GM21390 (cell line): ENCODE data around the gene FER1L5.

Source experiments
- ATAC-seq: cut with Tn5 transposase; IDR thresholded peaks from one replicate; pipeline ENCODE4 v1.9.1; 2021; ENCODE audit not compliant: unreplicated experiment

The FER1L5 gene

DNA sequence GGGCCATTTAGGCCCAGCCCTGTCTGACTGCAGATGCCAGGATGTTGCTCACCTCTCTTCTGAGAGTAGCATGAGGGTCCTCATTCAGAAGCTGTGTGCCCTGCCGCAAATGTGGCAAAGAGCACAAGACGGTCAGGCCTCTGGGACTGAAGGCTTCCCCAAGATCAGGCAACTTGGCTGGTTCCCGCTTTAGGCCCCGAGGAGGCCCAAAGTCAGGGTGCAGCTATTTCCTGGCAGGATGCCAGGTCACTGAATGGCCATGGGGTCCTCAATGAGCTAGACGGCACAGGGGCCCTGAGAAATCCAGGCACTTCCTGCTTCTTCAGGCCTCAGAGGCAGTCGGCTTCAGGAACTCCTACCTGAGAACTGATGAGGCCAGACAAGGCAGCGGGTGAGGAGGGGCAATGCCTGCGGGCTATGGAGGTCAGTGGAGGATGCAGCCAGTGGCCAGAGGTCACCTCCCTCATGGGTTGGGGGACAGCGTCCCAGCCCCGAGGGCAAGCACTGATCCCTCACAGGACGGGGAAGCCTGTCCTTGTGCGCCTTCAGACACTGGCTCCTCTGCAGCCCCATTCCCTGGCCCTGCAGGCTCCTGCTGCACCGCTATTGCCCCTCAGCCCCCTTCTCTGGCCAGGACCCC, 52.4 kb downstream of the FER1L5 start:
- ATAC-seq = no peak

- no peak for ATAC-seq
Measured at GRCh38 chr2:96695602-96696001, 53.0 kb downstream of the FER1L5 start.

GRCh38 chr2:96697476-96697875, 54.9 kb downstream of the FER1L5 start:
- no peak for ATAC-seq

GRCh38 chr2:96698221-96698861, 55.8 kb downstream of the FER1L5 start:
- ATAC-seq = no peak

DNA sequence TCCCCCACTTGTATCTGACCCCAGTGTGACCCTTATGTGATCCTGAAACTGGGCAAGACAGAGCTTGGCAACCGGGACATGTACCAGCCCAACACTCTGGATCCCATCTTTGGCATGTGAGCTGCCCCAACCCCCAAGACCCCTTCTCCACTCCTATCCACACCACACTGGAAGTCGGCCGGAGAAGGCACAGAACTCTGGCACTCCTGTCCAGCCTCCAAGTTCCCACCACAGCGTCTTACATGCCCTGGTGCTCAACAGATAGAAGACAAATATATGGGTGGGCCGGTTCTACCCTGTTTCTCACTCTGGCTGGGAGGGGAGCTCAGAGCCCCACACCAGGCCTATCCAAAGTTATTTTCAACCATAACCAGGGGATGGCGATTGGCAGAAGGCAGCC, 56.5 kb downstream of the FER1L5 start:
- no peak for ATAC-seq

GRCh38 chr2:96699621-96700020, 57.1 kb downstream of the FER1L5 start:
- no peak for ATAC-seq

GRCh38 chr2:96700086-96700485, 57.5 kb downstream of the FER1L5 start:
- ATAC-seq = no peak

- no peak for ATAC-seq
Measured at GRCh38 chr2:96701636-96702035, 59.1 kb downstream of the FER1L5 start.

DNA sequence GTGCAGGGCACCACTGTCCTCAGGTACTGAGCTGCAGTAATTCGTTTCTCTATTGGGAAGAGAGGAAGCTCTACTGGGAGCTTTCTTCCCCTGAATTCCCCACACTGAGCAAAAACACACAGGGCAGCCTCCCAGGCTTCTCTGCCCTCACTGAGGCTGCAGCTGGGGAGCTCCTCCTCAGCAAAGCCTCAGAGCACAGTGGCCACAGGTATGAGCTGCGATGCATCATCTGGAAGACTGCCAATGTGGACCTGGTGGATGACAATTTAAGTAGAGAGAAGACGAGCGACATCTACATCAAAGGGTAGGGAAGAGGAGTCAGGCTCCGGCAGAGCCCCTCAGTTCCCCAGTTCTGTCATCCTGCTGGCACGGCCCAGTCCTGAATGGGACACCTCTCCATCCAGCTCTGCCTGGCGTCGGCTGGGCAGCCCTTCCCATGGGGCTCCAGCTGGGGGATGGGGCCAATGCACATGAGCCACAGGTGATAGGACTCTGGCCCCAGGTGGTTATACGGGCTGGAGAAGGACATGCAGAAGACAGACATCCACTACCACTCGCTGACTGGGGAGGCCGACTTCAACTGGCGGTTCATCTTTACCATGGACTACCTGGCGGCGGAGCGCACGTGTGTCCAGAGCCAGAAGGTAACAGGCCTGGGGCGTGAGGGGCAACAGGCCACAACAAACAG, 59.7 kb downstream of the FER1L5 start:
- no peak for ATAC-seq

DNA sequence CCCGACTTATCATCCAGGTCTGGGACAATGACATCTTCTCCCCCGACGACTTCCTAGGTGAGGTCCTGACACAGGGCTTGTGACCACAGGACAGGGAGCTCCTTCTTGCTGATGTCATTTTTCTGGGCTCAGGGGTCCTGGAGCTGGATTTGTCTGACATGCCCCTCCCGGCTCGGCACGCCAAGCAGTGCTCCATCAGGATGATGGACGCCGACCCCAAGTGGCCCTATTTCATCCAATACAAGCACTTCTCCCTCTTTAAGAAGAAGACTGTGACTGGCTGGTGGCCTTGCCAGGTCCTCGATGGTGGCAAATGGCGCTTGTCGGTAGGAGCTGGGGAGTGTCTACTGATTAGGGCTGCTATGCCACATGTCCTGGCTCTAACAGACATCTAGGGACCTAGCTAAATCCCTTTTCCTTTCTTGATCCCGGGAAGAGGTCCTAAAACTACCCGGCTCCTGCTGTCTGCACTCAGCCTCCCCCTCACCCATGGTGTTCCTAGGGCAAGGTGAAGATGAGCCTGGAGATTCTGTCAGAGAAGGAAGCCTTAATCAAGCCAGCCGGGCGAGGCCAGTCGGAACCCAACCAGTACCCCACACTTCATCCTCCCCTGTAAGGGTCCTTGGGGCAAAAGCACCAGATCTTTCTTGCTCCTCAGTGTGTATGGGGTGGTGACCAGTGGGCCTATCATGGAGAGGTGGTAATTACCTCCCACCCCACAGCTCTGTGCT, 60.6 kb downstream of the FER1L5 start:
- no peak for ATAC-seq

DNA sequence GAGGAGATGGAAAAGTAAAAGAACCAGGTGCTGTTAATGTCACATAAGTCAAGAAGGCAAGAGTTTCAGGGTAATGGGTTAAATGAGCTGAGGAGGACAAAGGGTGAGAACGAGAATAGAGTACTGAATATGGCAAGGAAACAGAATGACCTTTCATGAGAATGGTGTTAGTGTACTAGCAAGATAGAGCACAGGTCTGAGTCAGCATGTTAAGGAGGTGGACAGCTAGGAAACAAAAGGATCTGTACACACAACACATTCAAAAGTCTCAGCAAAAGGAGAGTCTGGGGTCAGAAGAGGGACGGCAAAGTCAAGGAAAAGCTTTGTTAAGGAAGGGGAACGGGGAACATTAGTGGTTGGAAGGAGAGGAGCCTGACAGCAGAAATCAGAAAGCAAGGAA, 68.4 kb downstream of the FER1L5 start:
- no peak for ATAC-seq

GRCh38 chr2:96715658-96716057, 73.1 kb downstream of the FER1L5 start:
- ATAC-seq = no peak

GRCh38 chr2:96716388-96716787, 73.8 kb downstream of the FER1L5 start:
- ATAC-seq = no peak

- ATAC-seq = no peak
Measured at GRCh38 chr2:96726131-96726530, 83.6 kb downstream of the FER1L5 start.

- ATAC-seq = no peak
Measured at GRCh38 chr2:96727431-96727830, 84.9 kb downstream of the FER1L5 start.

DNA sequence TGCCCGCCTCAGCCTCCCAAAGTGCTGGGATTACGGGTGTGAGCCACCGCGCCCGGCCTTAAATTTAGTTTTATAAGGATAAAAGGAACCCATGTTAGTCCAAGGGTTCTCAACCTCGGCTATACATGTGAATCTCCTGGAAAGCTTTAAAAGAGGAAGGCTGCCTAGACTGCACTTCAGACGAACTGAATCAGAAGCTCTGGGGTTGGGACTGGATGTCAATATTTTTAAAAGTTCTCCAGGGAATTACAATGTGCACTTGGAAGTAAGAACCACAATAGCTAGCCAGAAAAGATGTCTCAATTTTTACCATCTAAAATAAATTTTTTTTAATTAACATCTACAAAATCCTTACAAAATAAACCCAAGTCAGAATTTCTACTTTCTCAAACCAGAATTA, 87.2 kb downstream of the FER1L5 start:
- ATAC-seq = no peak

GRCh38 chr2:96730212-96730611, 87.6 kb downstream of the FER1L5 start:
- no peak for ATAC-seq

GRCh38 chr2:96733931-96734330, 91.4 kb downstream of the FER1L5 start:
- no peak for ATAC-seq

DNA sequence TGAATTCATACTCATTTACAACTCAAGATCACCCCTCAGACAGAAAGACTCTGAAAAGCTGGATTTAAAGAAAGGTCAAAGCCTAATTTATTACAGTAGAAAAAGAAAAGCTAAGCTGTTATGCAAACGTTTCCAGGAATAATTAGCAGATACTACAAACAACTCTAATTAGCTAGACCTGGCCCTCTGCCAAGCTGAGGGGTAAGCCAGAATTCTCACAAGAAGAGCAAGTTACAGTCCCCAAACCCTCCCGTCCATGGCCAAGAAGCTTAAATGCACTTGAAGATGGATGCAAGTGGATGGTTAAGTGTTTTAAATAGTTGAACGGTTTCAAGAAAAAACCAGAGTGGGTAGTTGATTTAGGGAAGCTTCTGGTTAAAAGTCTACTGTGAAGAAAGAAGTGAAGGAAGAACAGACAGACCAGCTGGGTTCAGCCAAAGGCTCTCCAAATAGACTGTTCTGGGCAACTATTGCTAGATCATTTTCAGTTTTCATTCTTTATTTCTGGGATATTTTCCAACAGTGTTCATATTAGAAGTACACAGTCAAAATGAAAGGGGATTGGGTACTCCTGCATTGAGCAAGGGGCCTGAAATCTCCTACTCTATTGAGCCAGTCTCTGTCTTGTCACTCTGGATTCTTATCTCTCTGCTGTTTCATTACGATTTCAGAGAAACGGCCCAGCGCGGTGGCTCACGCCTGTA, 92.5 kb downstream of the FER1L5 start:
- no peak for ATAC-seq

- no peak for ATAC-seq
Measured at GRCh38 chr2:96737251-96737650, 94.7 kb downstream of the FER1L5 start.

DNA sequence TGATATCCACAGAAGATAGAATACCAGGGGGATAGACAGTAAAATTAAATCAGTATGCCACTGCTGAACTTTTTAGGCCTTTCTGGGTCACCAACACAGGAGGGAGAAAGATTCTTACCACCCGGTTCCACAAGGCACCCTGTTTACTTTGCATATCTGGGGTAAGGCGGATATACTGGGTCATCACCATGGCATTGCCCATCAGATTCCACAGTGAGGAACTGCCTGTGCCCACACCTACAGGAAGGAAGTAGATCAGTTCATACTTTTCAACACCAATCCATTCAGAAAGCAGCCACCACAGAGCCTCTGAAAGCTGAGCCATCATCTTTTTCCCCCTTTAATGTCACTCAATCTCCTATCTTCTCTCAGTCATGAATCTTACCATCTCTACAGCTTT, 95.3 kb downstream of the FER1L5 start:
- ATAC-seq = no peak
